Measurements from ENCODE around the gene PLA2G3.
A peak's percentile ranks its signal among the peaks of the same experiment; 100 is the strongest.

PLA2G3 gene

GRCh38 chr22:31084811-31085492, 55.4 kb downstream of the PLA2G3 start:
- no peaks in the 10 kb centered on the region for H3K9me3 ChIP-seq (ENCODE audit: control insufficient read depth, insufficient read depth, low read depth, low read length)
- peak overlapping the region; percentile 86 for H3K9ac ChIP-seq (ENCODE audit: low read length)
- peaks cover 4% of the 10 kb centered on the region; the same call in 1 of the 2 replicates for H3K36me3 ChIP-seq (ENCODE audit: control insufficient read depth, insufficient read depth, low read length)
- peaks cover 37% of the 10 kb centered on the region for H3K4me1 ChIP-seq (ENCODE audit: control insufficient read depth, insufficient read depth, low read length)
- H3K4me3 ChIP-seq (ENCODE audit: low read depth, low read length), result peak overlapping the region; percentile 66
- peak overlapping the region; percentile 96 for H3K27ac ChIP-seq (ENCODE audit: low read depth, low read length)
- no peaks in the 10 kb centered on the region for H3K27me3 ChIP-seq (ENCODE audit: control insufficient read depth, insufficient read depth, low read length)

Data from HUES6 (cell line).